NOMO-1 (cell line): ENCODE results near the gene SHC2.
"Not testable (repeated sequence)": the region's sequence is repeated elsewhere in the genome, so short reads cannot be mapped to it uniquely, and the experiment has no call there.

Experiments
- DNase-seq, 2 experiments: peaks; one replicate each; lab custom pipeline; 2025; ENCODE audit not compliant: unreplicated experiment in 2 of 2; lab: John Stamatoyannopoulos, UW

SHC2 gene

GRCh38 chr19:449916-450315 is 10.9 kb downstream of the SHC2 start:
- DNase-seq: no peak

GRCh38 chr19:447816-448560 is 12.8 kb downstream of the SHC2 start:
- DNase-seq: no peak

GRCh38 chr19:447064-447426 is 13.8 kb downstream of the SHC2 start:
- no peak for DNase-seq

GRCh38 chr19:444677-445210 is 16.1 kb downstream of the SHC2 start:
- no peak for DNase-seq

- DNase-seq: no peak
These were observed 17.8 kb downstream of the SHC2 start for GRCh38 chr19:443005-443404.

- no peak for DNase-seq
These were observed 18.7 kb downstream of the SHC2 start for GRCh38 chr19:442085-442484.

- DNase-seq: no peak
These were observed 19.5 kb downstream of the SHC2 start for GRCh38 chr19:441213-441836.

GRCh38 chr19:440391-441212 is 20.2 kb downstream of the SHC2 start:
- no peak for DNase-seq

- DNase-seq: no peak
These were observed 21.5 kb downstream of the SHC2 start for GRCh38 chr19:439167-439900.

- DNase-seq: no peak
These were observed 22.3 kb downstream of the SHC2 start for GRCh38 chr19:438416-438958.

- no peak for DNase-seq
These were observed 23.8 kb downstream of the SHC2 start for GRCh38 chr19:437041-437440.

- DNase-seq: no peak
These were observed 24.4 kb downstream of the SHC2 start for GRCh38 chr19:436413-436950.

GRCh38 chr19:435707-436412 is 25.0 kb downstream of the SHC2 start:
- DNase-seq: no peak

- no peak for DNase-seq
These were observed 25.7 kb downstream of the SHC2 start for GRCh38 chr19:435056-435706.

GRCh38 chr19:434152-434960 is 26.5 kb downstream of the SHC2 start:
- no peak for DNase-seq

- no peak for DNase-seq
These were observed 30.1 kb downstream of the SHC2 start for GRCh38 chr19:430701-431100.

GRCh38 chr19:428149-428548 is 32.7 kb downstream of the SHC2 start:
- no peak for DNase-seq

GRCh38 chr19:427675-428074 is 33.2 kb downstream of the SHC2 start:
- DNase-seq: not testable (repeated sequence)
